Measurements from ENCODE around the gene BACE2. TPM values are rescaled to one million over a fixed set of nuclear protein-coding genes. Genes with fewer than 3 reads are reported as not detected.

The BACE2 gene
- total and polyA plus RNA-seq, 2 donors (not counting 3 experiments of a cell fraction or from before 2014, with no cell fraction given) = 113 to 184 TPM

GRCh38 chr21:41228958-41229357, 61.0 kb downstream of the BACE2 start:
- TF ChIP-seq POLR2A (IDR thresholded peaks at IDR 0.05; ENCODE audit: low read depth, low read length) = no peak
- TF ChIP-seq MAX (IDR thresholded peaks at IDR 0.05; ENCODE audit: insufficient read depth, insufficient read length) = no peak
- TF ChIP-seq GATA2 (IDR thresholded peaks at IDR 0.05; ENCODE audit: insufficient read depth, insufficient read length, low read depth, low read length) = no peak
- no peak for TF ChIP-seq CTCF (IDR thresholded peaks at IDR 0.05; ENCODE audit: extremely low read depth in 1 of 2, insufficient read depth in 1 of 2, low read depth in 1 of 2, low read length in 2 of 2)
- TF ChIP-seq POLR2AphosphoS5 (IDR thresholded peaks at IDR 0.05; ENCODE audit: insufficient read depth, low read depth, low read length) = no peak
- no peak for TF ChIP-seq EZH2 (IDR thresholded peaks at IDR 0.05; ENCODE audit: borderline replicate concordance, low read depth, low read length, severe bottlenecking)
- Histone ChIP-seq H3K4me1 (ENCODE audit: control insufficient read depth, extremely low read depth, insufficient read depth, low read length) (no peaks in the 10 kb centered on the region), H3K9ac (replicated peaks; ENCODE audit: extremely low read depth, insufficient read depth, low read length) (no peak overlapping the region), H3K27ac (ENCODE audit: insufficient read depth, low read depth, low read length) (no peak overlapping the region), H3K4me3 (replicated peaks in 1 of 3; ENCODE audit: insufficient read depth in 1 of 3, low read depth in 1 of 3, low read length in 3 of 3) (no peak overlapping the region), H3K9me1 (replicated peaks; ENCODE audit: control insufficient read depth, extremely low read depth, insufficient read depth, low read length) (no peaks in the 10 kb centered on the region), H3K4me2 (ENCODE audit: insufficient read depth, low read length) (no peak overlapping the region), H3K79me2 (ENCODE audit: control insufficient read depth, insufficient read depth, low read length) (no peaks in the 10 kb centered on the region), H3K9me3 (replicated peaks; ENCODE audit: control insufficient read depth, insufficient read depth, low read length) (no peaks in the 10 kb centered on the region), H3K27me3 (ENCODE audit: control insufficient read depth in 2 of 2, insufficient read depth in 2 of 2, low read length in 2 of 2) (no peaks in the 10 kb centered on the region), H3K36me3 (ENCODE audit: control insufficient read depth in 2 of 2, extremely low read depth in 1 of 2, insufficient read depth in 2 of 2, low read length in 2 of 2) (peaks cover 0 to 14% of the 10 kb centered on the region in 2 experiments), H4K20me1 (replicated peaks; ENCODE audit: control insufficient read depth, extremely low read depth, insufficient read depth, low read length) (no peaks in the 10 kb centered on the region), H2AFZ (ENCODE audit: low read depth, low read length) (no peak overlapping the region)
- ChIA-PET CTCF (no interaction called here), POLR2A (no interaction called here)
- FAIRE-seq = no peak
- no TSS peak for BruUV-seq (replicated peaks)
- DNase-seq (ENCODE audit: low read depth, low spot score) = no peak
- intact Hi-C loops (cut with micrococcal nuclease) = no loop called here
- dilution Hi-C loops (cut with MboI; ENCODE audit: extremely low pct_ligation_motif_present, low sequenced_read_pairs) = no loop called here
